ENCODE measurements around the gene ARTN. TPM values are rescaled to one million over a fixed set of nuclear protein-coding genes. Genes with fewer than 3 reads are reported as not detected.

ARTN gene
- total and polyA plus RNA-seq, 9 of the 15 experiments (the other 6 are each of a cell fraction or from before 2014, with no cell fraction given) = 0.06 to 0.38 TPM; not detected in 7

DNA sequence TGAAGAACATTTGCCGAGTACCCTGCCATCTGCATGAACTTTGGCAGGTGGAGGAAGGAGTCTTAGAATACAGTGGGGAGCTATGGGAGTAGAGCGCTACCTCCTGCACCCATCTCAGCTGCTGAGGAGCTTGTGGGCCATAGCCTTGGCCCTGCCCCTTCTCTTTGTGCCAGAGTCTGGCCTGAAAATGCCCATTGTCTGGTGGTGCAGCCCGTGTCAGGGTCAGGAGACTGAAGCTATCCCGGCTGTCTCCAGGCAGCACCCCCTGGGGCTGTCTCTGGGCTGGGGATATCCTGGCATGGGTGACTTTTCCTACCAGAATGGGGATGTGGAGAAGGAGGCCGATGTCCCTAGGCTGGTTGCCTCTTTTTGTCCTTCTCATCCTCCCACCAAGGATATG lies 20.4 kb downstream of the ARTN start (continued):
- TF ChIP-seq TEAD4 (IDR thresholded peaks at IDR 0.05; ENCODE audit: low read length) = no peak
- no peak for TF ChIP-seq TEAD4 (CRISPR knock-in tag; IDR thresholded peaks at IDR 0.05; ENCODE audit: borderline replicate concordance)
- TF ChIP-seq, protein P1, sequence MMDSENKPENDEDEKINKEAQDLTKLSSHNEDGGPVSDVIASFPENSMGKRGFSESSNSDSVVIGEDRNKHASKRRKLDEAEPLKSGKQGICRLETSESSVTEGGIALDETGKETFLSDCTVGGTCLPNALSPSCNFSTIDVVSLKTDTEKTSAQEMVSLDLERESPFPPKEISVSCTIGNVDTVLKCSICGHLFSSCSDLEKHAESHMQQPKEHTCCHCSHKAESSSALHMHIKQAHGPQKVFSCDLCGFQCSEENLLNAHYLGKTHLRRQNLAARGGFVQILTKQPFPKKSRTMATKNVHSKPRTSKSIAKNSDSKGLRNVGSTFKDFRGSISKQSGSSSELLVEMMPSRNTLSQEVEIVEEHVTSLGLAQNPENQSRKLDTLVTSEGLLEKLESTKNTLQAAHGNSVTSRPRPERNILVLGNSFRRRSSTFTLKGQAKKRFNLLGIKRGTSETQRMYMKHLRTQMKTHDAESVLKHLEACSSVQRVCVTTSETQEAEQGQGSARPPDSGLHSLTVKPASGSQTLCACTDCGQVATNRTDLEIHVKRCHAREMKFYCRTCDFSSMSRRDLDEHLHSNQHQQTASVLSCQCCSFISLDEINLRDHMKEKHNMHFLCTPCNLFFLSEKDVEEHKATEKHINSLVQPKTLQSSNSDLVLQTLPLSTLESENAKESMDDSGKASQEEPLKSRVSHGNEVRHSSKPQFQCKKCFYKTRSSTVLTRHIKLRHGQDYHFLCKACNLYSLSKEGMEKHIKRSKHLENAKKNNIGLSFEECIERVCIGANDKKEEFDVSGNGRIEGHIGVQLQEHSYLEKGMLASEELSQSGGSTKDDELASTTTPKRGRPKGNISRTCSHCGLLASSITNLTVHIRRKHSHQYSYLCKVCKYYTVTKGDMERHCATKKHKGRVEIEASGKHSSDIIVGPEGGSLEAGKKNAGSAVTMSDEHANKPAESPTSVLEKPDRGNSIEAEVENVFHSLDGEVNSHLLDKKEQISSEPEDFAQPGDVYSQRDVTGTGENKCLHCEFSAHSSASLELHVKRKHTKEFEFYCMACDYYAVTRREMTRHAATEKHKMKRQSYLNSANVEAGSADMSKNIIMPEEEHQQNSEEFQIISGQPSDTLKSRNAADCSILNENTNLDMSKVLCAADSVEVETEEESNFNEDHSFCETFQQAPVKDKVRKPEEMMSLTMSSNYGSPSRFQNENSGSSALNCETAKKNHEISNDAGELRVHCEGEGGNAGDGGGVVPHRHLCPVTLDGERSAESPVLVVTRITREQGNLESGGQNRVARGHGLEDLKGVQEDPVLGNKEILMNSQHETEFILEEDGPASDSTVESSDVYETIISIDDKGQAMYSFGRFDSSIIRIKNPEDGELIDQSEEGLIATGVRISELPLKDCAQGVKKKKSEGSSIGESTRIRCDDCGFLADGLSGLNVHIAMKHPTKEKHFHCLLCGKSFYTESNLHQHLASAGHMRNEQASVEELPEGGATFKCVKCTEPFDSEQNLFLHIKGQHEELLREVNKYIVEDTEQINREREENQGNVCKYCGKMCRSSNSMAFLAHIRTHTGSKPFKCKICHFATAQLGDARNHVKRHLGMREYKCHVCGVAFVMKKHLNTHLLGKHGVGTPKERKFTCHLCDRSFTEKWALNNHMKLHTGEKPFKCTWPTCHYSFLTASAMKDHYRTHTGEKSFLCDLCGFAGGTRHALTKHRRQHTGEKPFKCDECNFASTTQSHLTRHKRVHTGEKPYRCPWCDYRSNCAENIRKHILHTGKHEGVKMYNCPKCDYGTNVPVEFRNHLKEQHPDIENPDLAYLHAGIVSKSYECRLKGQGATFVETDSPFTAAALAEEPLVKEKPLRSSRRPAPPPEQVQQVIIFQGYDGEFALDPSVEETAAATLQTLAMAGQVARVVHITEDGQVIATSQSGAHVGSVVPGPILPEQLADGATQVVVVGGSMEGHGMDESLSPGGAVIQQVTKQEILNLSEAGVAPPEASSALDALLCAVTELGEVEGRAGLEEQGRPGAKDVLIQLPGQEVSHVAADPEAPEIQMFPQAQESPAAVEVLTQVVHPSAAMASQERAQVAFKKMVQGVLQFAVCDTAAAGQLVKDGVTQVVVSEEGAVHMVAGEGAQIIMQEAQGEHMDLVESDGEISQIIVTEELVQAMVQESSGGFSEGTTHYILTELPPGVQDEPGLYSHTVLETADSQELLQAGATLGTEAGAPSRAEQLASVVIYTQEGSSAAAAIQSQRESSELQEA (IDR thresholded peaks at IDR 0.05; ENCODE audit: low read depth) = no peak

Data from K562 (cell line).